ENCODE measurements around the gene SLC12A2.

Gene SLC12A2

GRCh38 chr5:128123936-128124335, 40.4 kb downstream of the SLC12A2 start:
- DNase-seq (ENCODE audit: low read depth), result no peak
- H3K4me3 ChIP-seq (ENCODE audit: low read depth, low read length), result no peak overlapping the region
- no peak for TF ChIP-seq CTCF (IDR thresholded peaks at IDR 0.05; ENCODE audit: insufficient read depth, low read depth, low read length, missing control alignments)

GRCh38 chr5:128126241-128126640, 42.7 kb downstream of the SLC12A2 start:
- DNase-seq (ENCODE audit: low read depth), result no peak
- no peak overlapping the region for H3K4me3 ChIP-seq (ENCODE audit: low read depth, low read length)
- TF ChIP-seq CTCF (IDR thresholded peaks at IDR 0.05; ENCODE audit: insufficient read depth, low read depth, low read length, missing control alignments), result no peak

- no peak for TF ChIP-seq CTCF (IDR thresholded peaks at IDR 0.05; ENCODE audit: insufficient read depth, low read depth, low read length, missing control alignments)
- no peak overlapping the region for H3K4me3 ChIP-seq (ENCODE audit: low read depth, low read length)
- DNase-seq (ENCODE audit: low read depth), result no peak
Observed at GRCh38 chr5:128132499-128132898, 48.9 kb downstream of the SLC12A2 start.

- no peak for DNase-seq (ENCODE audit: low read depth)
- H3K4me3 ChIP-seq (ENCODE audit: low read depth, low read length), result no peak overlapping the region
- no peak for TF ChIP-seq CTCF (IDR thresholded peaks at IDR 0.05; ENCODE audit: insufficient read depth, low read depth, low read length, missing control alignments)
Observed at GRCh38 chr5:128135286-128135685, 51.7 kb downstream of the SLC12A2 start.

- H3K4me3 ChIP-seq (ENCODE audit: low read depth, low read length), result no peak overlapping the region
- TF ChIP-seq CTCF (IDR thresholded peaks at IDR 0.05; ENCODE audit: insufficient read depth, low read depth, low read length, missing control alignments), result no peak
- DNase-seq (ENCODE audit: low read depth), result no peak
Observed at GRCh38 chr5:128143911-128144310, 60.3 kb downstream of the SLC12A2 start.

GRCh38 chr5:128144491-128144890, 60.9 kb downstream of the SLC12A2 start:
- H3K4me3 ChIP-seq (ENCODE audit: low read depth, low read length), result no peak overlapping the region
- no peak for DNase-seq (ENCODE audit: low read depth)
- TF ChIP-seq CTCF (IDR thresholded peaks at IDR 0.05; ENCODE audit: insufficient read depth, low read depth, low read length, missing control alignments), result no peak

- TF ChIP-seq CTCF (IDR thresholded peaks at IDR 0.05; ENCODE audit: insufficient read depth, low read depth, low read length, missing control alignments), result no peak
- no peak for DNase-seq (ENCODE audit: low read depth)
- no peak overlapping the region for H3K4me3 ChIP-seq (ENCODE audit: low read depth, low read length)
Observed at GRCh38 chr5:128146671-128147070, 63.1 kb downstream of the SLC12A2 start.
